Keratinocyte (primary cell): ENCODE measurements around the gene PSRC1.

Experiments used
- EZH2 ChIP-seq: IDR thresholded peaks from one replicate; pipeline ENCODE4 v1.6.1; 2012; ENCODE audit warnings: inconsistent platforms, mild to moderate bottlenecking, low read length, moderate library complexity
- TF ChIP-seq, protein P1 (sequence below), 3 experiments: IDR thresholded peaks in 1 of 3; conservative IDR thresholded peaks in 1 of 3; optimal IDR thresholded peaks in 1 of 3; 2 replicates in 2 of 3; 3 replicates in 1 of 3; pipeline versions ENCODE3 to v1.5.1; 2011; ENCODE audit warnings: low read length in 3 of 3, mild to moderate bottlenecking in 3 of 3, moderate library complexity in 2 of 3, control low read depth in 1 of 3, inconsistent platforms in 1 of 3; ENCODE audit not compliant: insufficient read depth in 2 of 3; ENCODE audit errors: extremely low read depth in 1 of 3

- TF ChIP-seq, protein P1, sequence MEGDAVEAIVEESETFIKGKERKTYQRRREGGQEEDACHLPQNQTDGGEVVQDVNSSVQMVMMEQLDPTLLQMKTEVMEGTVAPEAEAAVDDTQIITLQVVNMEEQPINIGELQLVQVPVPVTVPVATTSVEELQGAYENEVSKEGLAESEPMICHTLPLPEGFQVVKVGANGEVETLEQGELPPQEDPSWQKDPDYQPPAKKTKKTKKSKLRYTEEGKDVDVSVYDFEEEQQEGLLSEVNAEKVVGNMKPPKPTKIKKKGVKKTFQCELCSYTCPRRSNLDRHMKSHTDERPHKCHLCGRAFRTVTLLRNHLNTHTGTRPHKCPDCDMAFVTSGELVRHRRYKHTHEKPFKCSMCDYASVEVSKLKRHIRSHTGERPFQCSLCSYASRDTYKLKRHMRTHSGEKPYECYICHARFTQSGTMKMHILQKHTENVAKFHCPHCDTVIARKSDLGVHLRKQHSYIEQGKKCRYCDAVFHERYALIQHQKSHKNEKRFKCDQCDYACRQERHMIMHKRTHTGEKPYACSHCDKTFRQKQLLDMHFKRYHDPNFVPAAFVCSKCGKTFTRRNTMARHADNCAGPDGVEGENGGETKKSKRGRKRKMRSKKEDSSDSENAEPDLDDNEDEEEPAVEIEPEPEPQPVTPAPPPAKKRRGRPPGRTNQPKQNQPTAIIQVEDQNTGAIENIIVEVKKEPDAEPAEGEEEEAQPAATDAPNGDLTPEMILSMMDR (optimal IDR thresholded peaks at IDR 0.05 in 1 of 3, IDR thresholded peaks at IDR 0.05 in 1 of 3, conservative IDR thresholded peaks at IDR 0.05 in 1 of 3; ENCODE audit: extremely low read depth in 1 of 3, insufficient read depth in 2 of 3, low read length in 3 of 3) = no peak
- no peak for TF ChIP-seq EZH2
Measured at GRCh38 chr1:109238382-109238781, 44.6 kb downstream of the PSRC1 start.
